K562 treated with DMSO at 1 percent for 48 hours (cell line): ENCODE measurements around the gene FOXR2. TPM values are rescaled to one million over a fixed set of nuclear protein-coding genes. Genes with fewer than 3 reads are reported as not detected.

Experiments used
- total RNA-seq: library from RNA; unstranded; fragments of 300-600 nt; gene quantifications from 2 replicates; pipeline ENCODE4 v1.2.3, GENCODE V29; 2022; ENCODE audit warnings: low replicate concordance; ENCODE audit errors: extremely low read depth

The FOXR2 gene, protein sequence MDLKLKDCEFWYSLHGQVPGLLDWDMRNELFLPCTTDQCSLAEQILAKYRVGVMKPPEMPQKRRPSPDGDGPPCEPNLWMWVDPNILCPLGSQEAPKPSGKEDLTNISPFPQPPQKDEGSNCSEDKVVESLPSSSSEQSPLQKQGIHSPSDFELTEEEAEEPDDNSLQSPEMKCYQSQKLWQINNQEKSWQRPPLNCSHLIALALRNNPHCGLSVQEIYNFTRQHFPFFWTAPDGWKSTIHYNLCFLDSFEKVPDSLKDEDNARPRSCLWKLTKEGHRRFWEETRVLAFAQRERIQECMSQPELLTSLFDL
- total RNA-seq = not detected in 2 replicates

DNA sequence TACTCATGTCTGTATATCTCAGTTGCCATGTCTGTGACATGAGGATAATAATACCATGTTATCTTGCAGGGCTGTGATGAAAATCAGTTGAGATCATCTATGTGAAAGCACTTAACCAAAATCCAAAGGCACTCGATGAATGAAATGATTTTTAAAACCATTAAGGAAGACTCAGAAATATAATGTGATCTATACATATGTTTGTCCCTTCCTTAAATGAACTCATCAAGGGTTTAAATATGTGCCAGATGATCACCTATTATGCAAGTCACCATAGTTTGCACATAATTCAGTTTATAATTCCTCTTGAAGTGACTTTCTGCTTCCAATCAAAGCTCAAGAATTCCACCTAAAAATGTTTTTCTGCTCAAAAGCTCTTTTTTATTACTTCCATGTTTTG, at the start of gene FOXR2:
TSS of gene FOXR2 (plus strand) at position 301 of the 400 bp plus-strand sequence. CDS start 312 bp downstream, outside the sequence.

Other genes with a start within 250 kb of the FOXR2 start
- gene MAGEH1, start 171.3 kb upstream of the FOXR2 start, total RNA-seq = not detected in 2 replicates
- not detected in 2 replicates for gene USP51, start 133.6 kb upstream of the FOXR2 start, total RNA-seq
- gene RRAGB, start 94.3 kb downstream of the FOXR2 start, total RNA-seq = not detected in 2 replicates